Measurements from ENCODE around the gene ZFAND6. TPM values are rescaled to one million over a fixed set of nuclear protein-coding genes. Genes with fewer than 3 reads are reported as not detected.

ZFAND6 gene
- total RNA-seq, 1 donor from 2014 or later, result 80.1 TPM

GRCh38 chr15:80087104-80087503 is 27.6 kb downstream of the ZFAND6 start:
- TF ChIP-seq, protein P1, sequence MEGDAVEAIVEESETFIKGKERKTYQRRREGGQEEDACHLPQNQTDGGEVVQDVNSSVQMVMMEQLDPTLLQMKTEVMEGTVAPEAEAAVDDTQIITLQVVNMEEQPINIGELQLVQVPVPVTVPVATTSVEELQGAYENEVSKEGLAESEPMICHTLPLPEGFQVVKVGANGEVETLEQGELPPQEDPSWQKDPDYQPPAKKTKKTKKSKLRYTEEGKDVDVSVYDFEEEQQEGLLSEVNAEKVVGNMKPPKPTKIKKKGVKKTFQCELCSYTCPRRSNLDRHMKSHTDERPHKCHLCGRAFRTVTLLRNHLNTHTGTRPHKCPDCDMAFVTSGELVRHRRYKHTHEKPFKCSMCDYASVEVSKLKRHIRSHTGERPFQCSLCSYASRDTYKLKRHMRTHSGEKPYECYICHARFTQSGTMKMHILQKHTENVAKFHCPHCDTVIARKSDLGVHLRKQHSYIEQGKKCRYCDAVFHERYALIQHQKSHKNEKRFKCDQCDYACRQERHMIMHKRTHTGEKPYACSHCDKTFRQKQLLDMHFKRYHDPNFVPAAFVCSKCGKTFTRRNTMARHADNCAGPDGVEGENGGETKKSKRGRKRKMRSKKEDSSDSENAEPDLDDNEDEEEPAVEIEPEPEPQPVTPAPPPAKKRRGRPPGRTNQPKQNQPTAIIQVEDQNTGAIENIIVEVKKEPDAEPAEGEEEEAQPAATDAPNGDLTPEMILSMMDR (IDR thresholded peaks at IDR 0.05; ENCODE audit: partially characterized antibody, unreplicated experiment), result peak; percentile 53
- H3K4me1 Mint-ChIP-seq (ENCODE audit: low read depth, unreplicated experiment), result peaks cover 8% of the 10 kb centered on the region
- DNase-seq, result no peak
- no peak overlapping the region for H3K4me3 Mint-ChIP-seq (ENCODE audit: unreplicated experiment)
- no peaks in the 10 kb centered on the region for H3K9me3 Mint-ChIP-seq (ENCODE audit: unreplicated experiment)
- no peak overlapping the region for H3K27ac Mint-ChIP-seq (ENCODE audit: unreplicated experiment)
- H3K36me3 Mint-ChIP-seq (ENCODE audit: unreplicated experiment), result peaks cover 8% of the 10 kb centered on the region
- no peaks in the 10 kb centered on the region for H3K27me3 Mint-ChIP-seq (ENCODE audit: unreplicated experiment)

DNA sequence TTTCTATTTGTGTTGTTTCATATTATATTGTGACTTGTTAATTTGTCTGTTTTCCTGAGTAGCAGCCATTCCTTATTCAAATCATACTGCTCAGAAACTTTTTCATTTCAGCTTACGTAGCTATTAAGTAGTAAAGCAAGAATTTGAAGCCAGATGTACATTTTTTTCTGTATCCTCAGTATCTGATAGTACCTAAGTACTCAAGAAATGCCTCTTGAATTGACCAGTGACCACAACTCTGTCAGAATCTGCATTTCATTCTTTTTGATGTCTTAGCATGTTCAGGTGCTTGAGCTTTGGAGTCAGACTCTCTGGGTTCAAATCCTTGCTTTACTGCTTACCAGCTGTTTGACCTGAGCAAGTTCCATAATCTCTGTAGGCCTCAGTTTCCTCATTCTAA is 30.6 kb downstream of the ZFAND6 start:
- Mint-ChIP-seq H3K4me3 (ENCODE audit: unreplicated experiment) (no peak overlapping the region), H3K27ac (ENCODE audit: unreplicated experiment) (no peak overlapping the region), H3K4me1 (ENCODE audit: low read depth, unreplicated experiment) (peaks cover 8% of the 10 kb centered on the region), H3K9me3 (ENCODE audit: unreplicated experiment) (no peaks in the 10 kb centered on the region), H3K36me3 (ENCODE audit: unreplicated experiment) (peaks cover 8% of the 10 kb centered on the region), H3K27me3 (ENCODE audit: unreplicated experiment) (no peaks in the 10 kb centered on the region)
- TF ChIP-seq, protein P1 (IDR thresholded peaks at IDR 0.05; ENCODE audit: partially characterized antibody, unreplicated experiment), result no peak
- no peak for DNase-seq

DNA sequence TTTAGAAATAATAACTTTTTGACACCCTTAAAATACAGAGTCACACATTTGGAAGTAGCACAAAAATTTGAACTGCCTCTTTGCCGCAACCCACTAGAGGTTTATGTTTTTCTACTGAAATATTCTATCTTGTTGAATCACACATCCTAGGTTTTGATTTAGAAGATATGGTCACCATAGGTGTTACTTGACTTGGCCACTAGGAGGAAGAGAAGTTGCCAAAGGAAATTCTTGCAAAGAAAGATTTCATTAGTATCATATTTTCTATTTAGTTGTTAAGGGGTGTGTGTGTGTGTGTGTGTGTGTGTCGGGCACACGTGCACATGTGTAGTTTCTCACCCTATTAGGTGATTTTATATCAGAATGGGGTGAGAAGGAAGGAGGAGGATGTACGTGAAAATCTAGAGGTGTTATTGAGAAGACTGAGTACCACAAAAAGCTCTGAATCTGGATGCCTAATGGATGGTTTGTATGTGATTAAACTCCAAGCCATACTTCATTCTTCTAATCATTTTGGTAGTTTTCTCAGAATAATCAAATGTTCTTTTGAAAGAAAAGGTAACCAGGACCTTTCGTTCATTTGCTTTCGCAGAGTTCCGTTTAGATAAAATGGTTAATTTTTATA is 31.5 kb downstream of the ZFAND6 start:
- TF ChIP-seq, protein P1 (IDR thresholded peaks at IDR 0.05; ENCODE audit: partially characterized antibody, unreplicated experiment), result peak; percentile 66
- H3K27me3 Mint-ChIP-seq (ENCODE audit: unreplicated experiment), result no peaks in the 10 kb centered on the region
- peaks cover 8% of the 10 kb centered on the region for H3K36me3 Mint-ChIP-seq (ENCODE audit: unreplicated experiment)
- H3K9me3 Mint-ChIP-seq (ENCODE audit: unreplicated experiment), result no peaks in the 10 kb centered on the region
- no peak overlapping the region for H3K4me3 Mint-ChIP-seq (ENCODE audit: unreplicated experiment)
- H3K4me1 Mint-ChIP-seq (ENCODE audit: low read depth, unreplicated experiment), result peaks cover 15% of the 10 kb centered on the region
- H3K27ac Mint-ChIP-seq (ENCODE audit: unreplicated experiment), result peak overlapping the region; percentile 11
- no peak for DNase-seq

GRCh38 chr15:80093854-80094418 is 34.5 kb downstream of the ZFAND6 start:
- DNase-seq, result peak; percentile 30
- Mint-ChIP-seq H3K36me3 (ENCODE audit: unreplicated experiment) (peaks cover 5% of the 10 kb centered on the region), H3K27ac (ENCODE audit: unreplicated experiment) (no peak overlapping the region), H3K4me1 (ENCODE audit: low read depth, unreplicated experiment) (peaks cover 15% of the 10 kb centered on the region), H3K4me3 (ENCODE audit: unreplicated experiment) (no peak overlapping the region), H3K27me3 (ENCODE audit: unreplicated experiment) (no peaks in the 10 kb centered on the region), H3K9me3 (ENCODE audit: unreplicated experiment) (no peaks in the 10 kb centered on the region)
- TF ChIP-seq, protein P1 (IDR thresholded peaks at IDR 0.05; ENCODE audit: partially characterized antibody, unreplicated experiment), result no peak

GRCh38 chr15:80095511-80095910 is 36.0 kb downstream of the ZFAND6 start:
- Mint-ChIP-seq H3K4me3 (ENCODE audit: unreplicated experiment) (no peak overlapping the region), H3K4me1 (ENCODE audit: low read depth, unreplicated experiment) (peaks cover 15% of the 10 kb centered on the region), H3K36me3 (ENCODE audit: unreplicated experiment) (no peaks in the 10 kb centered on the region), H3K27ac (ENCODE audit: unreplicated experiment) (no peak overlapping the region), H3K9me3 (ENCODE audit: unreplicated experiment) (no peaks in the 10 kb centered on the region), H3K27me3 (ENCODE audit: unreplicated experiment) (no peaks in the 10 kb centered on the region)
- TF ChIP-seq, protein P1 (IDR thresholded peaks at IDR 0.05; ENCODE audit: partially characterized antibody, unreplicated experiment), result no peak
- DNase-seq, result no peak
